Stimulated activated CD8-positive, alpha-beta memory T cell treated with anti-CD3 and anti-CD28 coated beads, Interleukin-12 subunit alpha, Interleukin-12 subunit beta, amount 100 ng/mL, for 4 hours (primary cell): ENCODE measurements around the gene ANKHD1.
"Not testable (repeated sequence)": the region's sequence is repeated elsewhere in the genome, so short reads cannot be mapped to it uniquely, and the experiment has no call there.

Experiments
- DNase-seq: peaks from one replicate; pipeline ENCODE4 v3.0.0-alpha.2; 2020; ENCODE audit warnings: low read depth

ANKHD1 gene

GRCh38 chr5:140565024-140565779 lies 163.6 kb downstream of the ANKHD1 start:
- no peak for DNase-seq

- no peak for DNase-seq
These were observed 164.1 kb downstream of the ANKHD1 start for GRCh38 chr5:140565780-140566095.

GRCh38 chr5:140566665-140567064 lies 165.0 kb downstream of the ANKHD1 start:
- DNase-seq = no peak

- no peak for DNase-seq
These were observed 165.6 kb downstream of the ANKHD1 start for GRCh38 chr5:140567136-140567818.

- DNase-seq = no peak
These were observed 166.2 kb downstream of the ANKHD1 start for GRCh38 chr5:140567871-140568270.

GRCh38 chr5:140568443-140569063 lies 166.9 kb downstream of the ANKHD1 start:
- DNase-seq = no peak

GRCh38 chr5:140569197-140569596 lies 167.6 kb downstream of the ANKHD1 start:
- no peak for DNase-seq

GRCh38 chr5:140570058-140570457 lies 168.4 kb downstream of the ANKHD1 start:
- DNase-seq = no peak

GRCh38 chr5:140570488-140570887 lies 168.9 kb downstream of the ANKHD1 start:
- DNase-seq = no peak

GRCh38 chr5:140571105-140571504 lies 169.5 kb downstream of the ANKHD1 start:
- no peak for DNase-seq

GRCh38 chr5:140573683-140574082 lies 172.1 kb downstream of the ANKHD1 start:
- no peak for DNase-seq

GRCh38 chr5:140574165-140574564 lies 172.5 kb downstream of the ANKHD1 start:
- DNase-seq = no peak

GRCh38 chr5:140575309-140575708 lies 173.7 kb downstream of the ANKHD1 start:
- DNase-seq = no peak

GRCh38 chr5:140576776-140577201 lies 175.2 kb downstream of the ANKHD1 start:
- DNase-seq = no peak

GRCh38 chr5:140579188-140579747 lies 177.6 kb downstream of the ANKHD1 start:
- DNase-seq = not testable (repeated sequence)

GRCh38 chr5:140587495-140587894 lies 185.9 kb downstream of the ANKHD1 start:
- no peak for DNase-seq

- DNase-seq = no peak
These were observed 186.9 kb downstream of the ANKHD1 start for GRCh38 chr5:140588311-140589070.
